HG02981 (cell line): ENCODE measurements around the gene SCYGR4.
"Not testable (repeated sequence)": the region's sequence is repeated elsewhere in the genome, so short reads cannot be mapped to it uniquely, and the experiment has no call there.

ENCODE experiments used
- ATAC-seq: cut with Tn5 transposase; IDR thresholded peaks from one replicate; pipeline ENCODE4 v1.9.1; 2021; ENCODE audit warnings: mild to moderate bottlenecking, moderate library complexity; ENCODE audit not compliant: unreplicated experiment

SCYGR4 gene

DNA sequence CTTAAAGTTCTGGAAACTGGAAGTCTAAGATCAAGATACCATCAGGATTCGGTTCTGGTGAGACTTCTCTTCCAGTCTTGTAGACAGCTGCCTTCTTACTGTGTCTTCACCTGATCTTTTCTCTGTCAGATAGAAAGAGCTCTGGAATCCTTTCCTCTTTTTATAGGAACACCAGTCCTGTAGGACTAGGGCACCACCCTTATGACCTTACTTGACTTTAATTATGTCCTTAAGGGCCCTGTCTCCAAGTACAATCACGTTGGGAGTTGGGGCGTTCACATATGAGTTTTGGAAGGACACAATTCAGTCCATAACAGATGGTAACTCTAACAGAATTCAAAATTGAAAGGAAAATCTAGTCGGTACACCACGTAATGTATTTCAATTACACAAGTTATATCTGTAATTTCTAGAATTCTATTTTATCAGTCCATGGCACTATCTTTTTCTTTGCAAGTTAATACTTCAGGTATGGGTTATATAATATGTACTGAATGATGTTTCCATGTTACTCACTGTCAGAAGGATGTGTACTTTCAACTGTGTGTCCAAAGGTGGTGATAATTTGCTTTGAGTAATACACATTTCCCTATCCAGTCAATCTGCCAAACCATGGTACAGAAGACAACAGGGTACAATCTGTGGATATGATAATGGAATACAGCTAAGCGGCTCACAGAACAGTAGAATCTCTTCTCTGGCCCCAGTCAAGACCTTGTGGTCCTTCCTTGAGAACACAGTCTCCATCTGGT, 48.1 kb downstream of the SCYGR4 start:
- ATAC-seq, result no peak

DNA sequence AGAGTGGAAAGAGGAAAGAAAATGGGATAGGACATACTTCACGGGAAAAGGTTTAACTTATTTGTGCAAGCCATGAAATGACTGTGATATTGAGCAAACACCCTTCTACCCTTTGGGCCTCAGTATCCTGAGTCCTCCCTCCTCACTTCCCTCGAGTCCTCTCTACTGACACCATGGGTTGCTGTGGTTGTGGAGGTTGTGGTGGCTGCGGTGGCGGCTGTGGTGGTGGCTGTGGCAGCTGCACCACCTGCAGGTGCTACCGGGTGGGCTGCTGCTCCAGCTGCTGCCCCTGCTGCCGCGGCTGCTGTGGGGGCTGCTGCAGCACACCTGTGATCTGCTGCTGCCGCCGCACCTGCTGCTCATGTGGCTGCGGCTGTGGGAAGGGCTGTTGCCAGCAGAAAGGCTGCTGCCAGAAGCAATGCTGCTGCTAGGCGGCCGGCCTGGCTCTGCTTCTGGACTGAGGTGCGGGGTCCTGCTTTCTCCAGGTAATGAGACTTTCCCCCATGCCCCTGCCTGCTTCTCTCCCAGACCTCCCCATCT, 49.4 kb downstream of the SCYGR4 start, which contains the start of gene SCYGR5:
TSS of gene SCYGR5 (plus strand) at position 174 of the 540 bp plus-strand sequence. CDS start at position 174, 0 bp downstream.
- ATAC-seq, result not testable (repeated sequence)
